A673 (cell line): ENCODE data around the gene EMP1.

Experiments used
- CTCF ChIP-seq: fragments of 300-800, 200-600 bp; sonication (generic); conservative IDR thresholded peaks from 2 replicates; pipeline ENCODE4 v1.5.1; 2017; ENCODE audit warnings: low read depth, mild to moderate bottlenecking, antibody characterized with exemption, low read length, moderate library complexity, mixed read lengths
- EZH2 ChIP-seq: fragments of 200-600 bp; sonication (generic); IDR thresholded peaks from 2 replicates; pipeline ENCODE4 v1.6.1; 2017; ENCODE audit warnings: borderline replicate concordance, low read depth, mild to moderate bottlenecking, mixed read lengths, antibody characterized with exemption, low read length; ENCODE audit not compliant: poor library complexity, severe bottlenecking

- TF ChIP-seq EZH2 (no peak), CTCF (no peak)
Observed at GRCh38 chr12:13197032-13197431, 506 bp downstream of the EMP1 start.
